Jurkat, Clone E6-1 (cell line): ENCODE data around the gene RITA1.
"Not testable (repeated sequence)": the region's sequence is repeated elsewhere in the genome, so short reads cannot be mapped to it uniquely, and the experiment has no call there.

ENCODE experiments used
- DNase-seq: peaks from one replicate; pipeline ENCODE4 v3.0.0-alpha.2; 2011; ENCODE audit warnings: low read depth, low spot score
- H3K4me3 ChIP-seq: 2 replicates; pipeline ENCODE4 v1.5.1; 2011; ENCODE audit warnings: mild to moderate bottlenecking, low read length, control low read depth, moderate library complexity

RITA1 gene

DNA sequence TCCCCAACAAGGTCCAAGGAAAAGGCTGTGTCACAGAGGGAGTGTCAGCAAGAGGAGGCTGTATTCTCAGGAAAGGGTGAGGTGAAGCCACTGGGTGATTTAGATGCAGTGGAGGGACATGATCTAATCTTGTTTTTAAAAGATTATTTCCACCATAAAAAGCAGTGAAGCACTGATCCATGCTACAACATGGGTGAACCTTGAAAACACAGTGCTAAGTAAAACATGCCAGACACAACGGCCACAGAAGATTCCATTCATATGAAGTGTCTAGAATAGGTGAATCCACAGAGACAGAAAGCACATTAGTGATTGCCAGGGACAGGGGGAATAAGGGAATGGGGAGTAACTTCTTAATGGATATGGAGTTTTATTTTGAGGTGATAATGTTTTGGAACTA is 12.8 kb downstream of the RITA1 start:
- H3K4me3 ChIP-seq, result no peak overlapping the region
- DNase-seq, result no peak

DNA sequence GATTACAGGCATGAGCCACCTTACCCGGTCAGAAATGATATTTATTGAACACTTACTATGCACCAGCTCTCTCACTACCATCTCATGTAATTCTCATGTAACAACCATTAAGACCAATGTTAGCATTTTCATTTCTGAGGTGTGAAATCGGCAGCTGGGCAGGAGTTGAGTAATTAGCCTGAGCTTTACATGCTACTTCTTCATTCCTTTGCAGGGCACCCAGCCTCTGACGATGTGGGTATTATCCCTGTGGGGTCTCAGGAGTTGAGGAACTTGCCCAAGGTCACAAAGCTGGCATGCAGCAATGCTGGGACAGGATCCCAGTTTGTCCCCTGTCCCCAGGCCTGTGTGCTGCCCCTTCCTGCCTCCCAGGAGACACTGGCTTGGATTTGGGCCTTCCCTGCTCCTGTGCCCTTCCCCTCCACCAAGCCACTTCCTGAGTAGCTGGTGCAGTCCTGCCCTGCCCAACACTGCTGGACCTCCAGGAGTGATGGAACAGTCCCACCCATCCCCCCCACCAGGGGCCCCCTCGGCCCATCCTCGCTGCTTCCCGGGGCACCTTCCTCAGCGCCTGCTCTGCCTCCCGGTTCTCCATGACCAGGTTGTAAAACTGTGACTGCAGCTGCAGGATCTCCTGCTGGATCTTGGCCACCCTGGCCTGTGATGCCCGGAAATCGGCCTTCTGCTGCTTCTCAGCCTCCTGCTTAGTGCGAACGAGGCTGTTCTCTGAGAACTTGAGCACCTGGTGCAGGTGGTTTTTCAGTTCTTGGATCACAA is 14.7 kb downstream of the RITA1 start:
- DNase-seq, result no peak
- no peak overlapping the region for H3K4me3 ChIP-seq

DNA sequence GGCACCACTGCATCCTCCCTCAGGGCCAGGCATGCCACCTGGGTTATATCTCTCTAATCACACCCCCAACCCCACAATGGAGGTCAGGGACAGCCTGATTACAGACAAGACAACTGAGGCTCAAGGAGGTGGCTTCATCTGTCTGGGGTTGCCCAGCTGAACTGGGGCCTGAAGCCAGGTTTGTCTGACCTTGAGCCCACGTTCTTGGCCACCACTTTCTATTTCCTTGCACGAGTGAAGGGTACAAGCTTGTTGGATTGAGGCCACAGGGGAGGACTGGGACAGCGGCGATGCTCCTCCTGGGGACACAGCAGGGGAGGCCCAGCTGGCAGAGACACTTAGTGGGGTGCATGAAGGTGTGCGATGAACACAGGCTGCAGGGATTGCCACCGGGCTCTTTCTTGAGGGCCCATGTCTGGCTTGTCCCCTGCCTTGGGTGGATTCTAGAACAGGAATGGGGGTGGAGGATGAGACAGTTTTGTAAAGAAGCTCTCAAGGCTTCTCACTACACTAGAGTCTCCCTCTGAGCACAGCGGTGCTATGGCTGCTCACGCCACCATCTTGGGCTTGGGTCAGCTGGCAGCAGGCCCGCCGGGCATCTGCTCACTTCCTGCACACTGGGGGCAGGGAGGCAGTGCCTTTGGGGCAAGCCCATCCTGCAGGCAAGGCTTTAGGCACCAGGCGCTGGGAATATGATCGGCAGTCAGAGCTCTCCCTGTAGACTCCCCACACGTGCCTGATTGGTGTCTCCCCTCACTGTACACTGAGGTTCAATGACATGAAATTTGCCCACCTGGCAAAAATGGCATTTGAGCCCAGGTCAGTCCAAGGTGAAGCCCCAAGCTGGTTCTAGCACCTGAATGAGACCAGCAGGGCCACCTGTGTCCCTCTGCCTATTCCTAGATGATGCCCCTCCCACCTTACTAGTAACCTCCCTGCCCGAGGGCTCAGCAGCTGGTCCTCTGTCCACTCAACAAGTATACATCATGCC is 16.0 kb downstream of the RITA1 start:
- no peak for DNase-seq

DNA sequence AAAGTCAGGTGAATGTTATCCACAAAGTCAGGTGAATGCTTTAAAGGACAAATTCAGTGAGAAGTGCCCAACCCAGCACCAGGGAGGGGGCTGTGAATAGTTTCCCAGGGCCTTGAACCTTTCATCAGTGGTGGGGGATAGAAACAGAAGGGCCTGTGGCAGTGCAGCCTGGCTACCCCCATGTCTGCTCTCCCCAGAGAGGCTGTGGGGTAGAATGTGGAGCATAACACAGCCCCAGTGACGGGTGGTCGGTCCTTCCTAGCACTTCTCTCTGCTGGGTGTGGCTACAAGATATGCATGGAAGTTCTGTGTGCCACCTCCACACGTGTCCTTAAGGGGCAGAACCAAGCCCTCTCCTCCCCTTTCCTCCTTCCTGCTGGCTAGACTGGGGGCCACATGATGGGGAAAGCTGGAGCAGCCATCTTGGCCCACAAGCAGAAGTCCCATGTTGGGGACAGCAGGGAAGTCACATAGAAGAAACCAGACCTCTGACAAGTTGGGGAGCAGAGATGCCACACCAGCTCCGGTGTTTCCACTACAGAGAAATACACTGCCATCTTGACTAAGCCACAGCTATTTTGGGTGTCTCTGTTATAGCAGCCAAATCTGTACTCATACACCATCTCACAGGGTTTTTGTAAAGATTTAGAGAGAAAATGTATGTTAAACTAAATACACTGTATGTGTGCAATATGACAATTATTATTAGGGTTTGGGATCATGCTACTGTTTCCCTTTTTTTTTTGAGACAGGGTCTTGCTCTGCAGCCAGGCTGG is 17.0 kb downstream of the RITA1 start:
- no peak overlapping the region for H3K4me3 ChIP-seq
- no peak for DNase-seq

More for the DNA sequence above, 16.0 kb downstream of the RITA1 start:
- no peak overlapping the region for H3K4me3 ChIP-seq

DNA sequence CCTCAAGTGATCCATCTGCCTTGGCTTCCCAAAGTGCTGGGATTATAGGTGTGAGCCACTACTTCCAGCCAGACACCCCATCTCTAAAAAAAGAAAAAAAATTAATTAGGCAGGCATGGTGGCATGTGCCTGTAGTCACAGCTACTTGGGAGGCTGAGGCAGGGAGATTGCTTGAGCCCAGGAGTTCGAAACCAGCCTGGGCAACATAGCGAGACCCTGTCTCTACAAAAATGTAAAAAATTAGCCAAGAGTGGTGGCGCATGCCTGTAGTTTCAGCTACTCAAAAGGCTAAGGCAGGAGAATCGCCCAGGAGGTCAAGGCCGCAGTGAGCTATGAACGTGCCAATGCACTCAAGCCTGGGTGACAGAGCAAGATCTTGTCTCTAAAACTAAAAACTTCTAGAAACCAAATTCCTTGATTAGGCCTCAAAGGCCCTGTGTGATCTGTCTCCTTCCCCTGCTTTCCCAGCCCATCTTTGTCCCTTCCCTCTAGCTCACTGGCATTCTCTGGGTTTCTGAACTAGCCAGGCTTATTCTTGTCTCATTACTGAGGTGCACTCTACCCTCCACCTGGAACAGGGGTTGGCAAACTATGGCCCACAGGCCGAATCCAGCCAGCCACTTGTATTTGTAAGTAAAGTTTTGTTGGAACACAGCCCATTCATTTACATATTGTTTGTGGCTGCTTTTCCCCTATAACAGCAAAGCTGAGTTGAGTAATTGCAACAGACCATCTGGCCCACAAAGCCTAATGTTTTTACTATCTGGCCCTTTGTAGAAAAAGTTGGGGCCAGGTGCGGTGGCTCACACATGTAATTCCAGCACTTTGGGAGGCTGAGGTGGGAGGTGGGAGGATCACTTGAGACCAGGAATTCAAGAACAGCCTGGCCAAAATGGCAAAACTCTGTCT is 18.6 kb downstream of the RITA1 start:
- no peak for DNase-seq

DNA sequence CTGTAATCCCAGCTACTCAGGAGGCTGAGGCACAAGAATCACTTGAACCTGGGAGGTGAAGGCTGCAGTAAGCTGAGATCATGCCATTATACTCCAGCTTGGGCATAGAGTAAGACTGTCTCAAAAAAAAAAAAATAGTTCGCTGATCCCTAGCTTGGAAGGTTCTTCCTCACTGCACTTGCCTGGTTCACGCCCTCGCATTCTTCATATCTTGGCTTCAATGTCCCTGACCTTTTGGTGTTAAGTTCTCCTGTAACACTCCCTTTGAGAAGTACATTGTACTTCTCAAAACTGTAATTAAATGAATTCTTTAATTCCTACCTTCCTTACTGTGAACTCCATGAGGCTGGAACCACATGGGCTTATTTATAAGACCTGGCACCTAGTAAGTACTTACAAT is 19.3 kb downstream of the RITA1 start:
- DNase-seq, result no peak

More for the DNA sequence above, 18.6 kb downstream of the RITA1 start:
- no peak overlapping the region for H3K4me3 ChIP-seq

DNA sequence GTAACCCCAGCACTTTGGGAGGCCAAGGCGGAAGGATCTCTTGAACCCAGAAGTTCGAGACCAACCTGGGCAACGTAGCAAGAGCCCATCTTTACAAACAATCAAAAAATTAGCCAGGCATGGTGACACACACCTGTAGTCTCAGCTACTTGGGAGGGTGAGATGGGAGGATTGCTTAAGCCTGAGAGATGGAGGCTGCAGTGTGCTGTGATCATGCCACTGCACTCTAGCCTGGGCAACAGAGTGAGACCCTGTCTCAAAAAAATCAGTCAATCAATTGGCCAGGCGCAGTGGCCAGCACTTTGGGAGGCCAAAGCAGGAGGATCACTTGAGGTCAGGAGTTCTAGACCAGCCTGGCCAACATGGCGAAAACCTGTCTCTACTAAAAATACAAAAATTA is 21.3 kb downstream of the RITA1 start:
- not testable (repeated sequence) for DNase-seq, H3K4me3 ChIP-seq

More for the DNA sequence above, 19.3 kb downstream of the RITA1 start:
- no peak overlapping the region for H3K4me3 ChIP-seq

DNA sequence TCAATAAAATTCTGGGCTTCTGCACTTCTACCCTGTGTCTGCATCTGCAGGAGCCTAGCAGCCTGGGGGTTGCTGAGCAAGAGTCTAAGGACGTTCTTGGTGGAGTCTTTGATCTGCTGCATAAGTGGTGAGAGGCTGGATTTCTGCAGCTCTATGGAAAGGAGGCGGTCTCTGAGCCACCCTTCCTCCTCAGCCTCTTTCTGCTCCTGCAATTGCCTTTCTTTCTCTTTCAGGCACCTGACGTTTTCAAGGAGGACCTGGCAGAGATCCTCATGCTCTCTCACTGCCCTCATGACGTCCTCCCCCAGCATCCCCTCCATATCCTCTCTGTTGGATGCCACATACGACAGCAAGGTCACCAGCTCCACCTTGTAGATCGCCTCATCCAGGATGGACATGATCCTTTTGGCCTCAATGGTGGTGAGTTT is 22.1 kb downstream of the RITA1 start:
- peak overlapping the region; percentile 29 for H3K4me3 ChIP-seq
- DNase-seq, result peak; percentile 81

DNA sequence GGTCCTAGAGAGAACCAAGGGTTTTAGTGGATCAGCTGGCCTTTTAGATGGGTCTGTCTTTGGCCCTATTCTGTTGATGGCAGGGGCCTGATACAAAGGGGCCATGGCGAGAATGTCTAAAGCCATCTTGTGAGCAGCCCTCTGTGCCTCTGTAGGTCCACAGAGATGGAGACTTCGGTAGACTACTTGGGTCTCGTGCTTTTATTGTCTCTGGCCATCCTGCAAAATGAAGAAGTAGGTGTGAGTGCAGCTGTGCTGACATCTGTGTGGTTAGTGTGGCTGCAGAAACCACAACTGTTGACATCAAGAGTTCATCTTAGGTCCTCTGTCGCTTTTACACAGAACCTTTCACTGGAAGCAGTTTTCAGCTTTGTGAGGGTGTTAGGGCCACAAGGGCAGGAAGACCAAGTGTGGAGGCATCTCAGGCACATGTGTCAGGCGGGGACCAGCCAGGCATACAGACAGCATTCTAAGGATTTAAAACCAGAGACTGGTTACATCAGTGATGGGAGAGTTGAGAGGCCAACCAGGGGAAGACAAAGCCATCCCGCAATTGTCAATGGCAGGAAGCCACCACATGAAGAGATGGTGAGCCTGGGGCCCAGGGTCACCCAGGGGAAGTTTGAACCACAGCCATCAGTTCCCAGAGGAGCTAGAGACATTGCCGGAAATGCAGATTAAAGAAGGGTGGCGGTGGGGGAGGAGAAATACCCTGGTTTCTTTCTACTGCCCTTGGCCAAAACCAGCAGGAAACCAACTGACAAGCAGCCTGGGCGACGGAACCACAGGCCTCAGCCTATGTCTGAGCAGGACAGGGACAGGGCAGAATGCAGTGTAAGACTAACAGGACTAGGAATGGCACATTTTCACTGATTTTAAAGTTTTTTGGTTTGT is 22.8 kb downstream of the RITA1 start:
- peak; percentile 91 for DNase-seq
- peak overlapping the region; percentile 29 for H3K4me3 ChIP-seq

DNA sequence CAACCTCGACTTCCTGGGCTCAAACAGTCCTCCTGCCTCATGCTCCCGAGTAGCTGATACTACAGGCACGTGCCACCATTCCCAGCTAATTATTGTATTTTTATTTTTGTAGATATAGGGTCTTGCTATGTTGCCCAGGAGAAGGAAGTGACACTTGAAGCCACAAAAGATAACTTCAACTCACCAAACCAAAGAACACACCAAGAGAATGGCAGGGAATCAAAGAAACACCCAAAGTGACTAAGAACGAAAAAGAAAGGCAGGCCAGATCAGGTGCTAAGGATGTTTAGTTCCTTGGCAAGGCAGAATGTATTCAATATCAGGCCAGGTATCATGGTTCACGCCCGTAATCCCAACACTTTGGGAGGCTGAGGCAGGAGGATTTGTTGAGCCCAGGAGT is 25.6 kb downstream of the RITA1 start:
- no peak overlapping the region for H3K4me3 ChIP-seq
- DNase-seq, result no peak

DNA sequence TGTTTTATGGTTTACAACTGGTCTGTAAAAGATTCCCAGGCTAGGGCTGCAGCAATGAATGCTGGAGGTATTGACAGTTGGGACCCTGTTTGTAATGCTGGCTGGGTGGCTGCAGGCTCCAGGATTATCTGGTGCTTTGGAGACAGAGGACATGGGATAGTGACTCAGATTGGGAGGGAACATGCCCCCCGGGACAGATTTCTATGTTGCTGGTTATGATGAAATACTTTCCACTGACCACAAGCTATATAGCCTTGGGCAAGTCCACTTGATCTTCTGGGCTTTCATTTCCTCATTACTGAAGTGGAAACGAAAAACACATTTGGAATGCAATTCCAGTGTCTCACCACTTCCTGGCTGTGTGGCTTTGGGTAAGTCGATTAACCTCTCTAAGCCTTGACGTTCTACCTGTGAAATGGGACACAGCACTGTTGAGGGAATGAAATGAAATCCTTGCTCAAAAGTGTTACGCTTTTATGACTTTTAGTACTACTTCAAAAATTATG is 29.4 kb downstream of the RITA1 start:
- peak; percentile 64 for DNase-seq
- no peak overlapping the region for H3K4me3 ChIP-seq

DNA sequence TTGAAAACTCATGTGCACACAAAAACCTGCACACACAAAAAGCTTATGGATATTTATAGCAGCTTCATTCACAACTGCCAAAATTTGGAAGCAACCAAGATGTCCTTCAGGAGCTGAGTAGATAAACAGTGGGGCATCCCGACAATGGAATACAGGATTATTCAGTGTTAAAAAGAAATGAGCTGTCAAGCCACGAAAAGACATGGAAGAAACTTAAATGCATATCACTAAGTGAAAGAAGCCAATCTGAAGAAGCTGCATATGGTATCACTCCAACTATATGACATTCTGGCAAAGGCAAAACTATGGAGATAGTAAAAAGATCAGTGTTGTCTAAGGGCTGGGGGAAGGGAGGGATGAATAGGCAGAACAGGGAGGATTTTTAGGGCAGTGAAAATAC is 30.5 kb downstream of the RITA1 start:
- H3K4me3 ChIP-seq, result no peak overlapping the region
- DNase-seq, result no peak

DNA sequence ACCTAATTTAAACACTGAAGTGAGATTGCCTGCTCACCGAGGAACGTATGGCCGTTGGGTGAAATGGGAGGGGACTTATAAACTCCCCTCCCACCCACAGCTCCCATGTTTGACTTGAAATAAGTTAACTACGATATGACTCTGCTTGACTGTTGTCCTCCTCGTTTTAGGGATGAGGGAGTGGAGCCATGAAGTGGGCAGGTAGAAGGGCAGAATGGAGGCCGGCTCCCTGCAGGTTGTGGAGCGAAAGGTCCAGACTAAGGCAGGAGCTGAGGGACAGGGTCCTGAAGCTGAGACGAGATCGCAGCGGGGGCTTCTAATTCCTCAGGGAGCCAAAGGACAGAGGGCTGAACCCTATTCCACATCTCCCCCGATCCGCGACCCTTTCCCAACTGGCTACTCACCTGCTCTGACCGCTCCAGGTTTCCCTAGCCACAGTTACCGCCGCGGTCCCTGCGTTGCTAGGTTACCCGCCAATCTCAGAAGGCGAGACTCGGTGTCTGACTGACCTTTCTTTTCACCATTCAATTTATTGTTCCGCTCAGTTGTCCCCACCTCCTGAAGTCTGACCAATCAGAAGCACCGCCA is 35.2 kb downstream of the RITA1 start:
- DNase-seq, result no peak
- peak overlapping the region; percentile 86 for H3K4me3 ChIP-seq

DNA sequence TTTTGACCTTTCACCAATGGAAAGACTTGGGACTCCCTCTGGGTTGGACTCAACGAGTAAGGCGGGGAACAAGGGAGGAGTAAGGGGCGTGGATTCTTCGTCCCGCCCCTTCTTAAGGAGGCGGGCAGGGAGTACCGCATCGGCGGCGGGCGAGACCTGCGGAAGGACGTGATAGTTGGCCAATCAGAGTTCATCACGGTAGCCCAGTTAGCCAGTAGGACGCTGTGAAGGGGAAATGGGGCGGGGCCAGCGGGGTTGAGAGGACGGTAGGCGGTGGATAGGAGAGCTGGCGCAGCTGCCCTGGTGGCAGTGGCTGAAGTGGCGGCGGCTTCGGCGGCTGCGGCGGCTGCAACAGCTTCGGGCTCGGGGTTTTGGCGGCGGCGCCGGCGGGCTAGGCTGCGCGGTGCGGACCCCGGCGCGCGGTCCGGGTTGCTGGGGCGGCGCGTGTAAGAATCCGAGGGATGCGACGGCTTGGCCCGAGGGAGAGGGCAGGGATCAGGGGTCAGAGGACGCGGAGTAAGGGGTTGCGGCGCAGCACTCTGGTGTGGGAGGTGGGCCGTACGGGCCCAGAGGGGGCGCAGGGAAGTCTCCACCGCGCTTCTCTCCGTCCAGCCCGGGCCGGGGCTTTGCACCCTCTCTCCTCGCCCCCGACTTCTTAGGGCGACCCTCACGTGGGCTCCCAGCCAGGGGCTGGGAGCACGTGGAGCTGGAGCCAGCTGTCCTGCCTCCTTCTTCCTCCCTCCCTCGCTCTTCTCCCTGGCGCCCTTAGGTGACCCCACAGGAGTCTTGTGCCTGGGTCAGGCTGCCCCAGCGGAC is 35.9 kb downstream of the RITA1 start, which contains the start of gene TPCN1:
Gene TPCN1 (plus strand): TSS at position 284 of the 816 bp plus-strand sequence. CDS start 5,389 bp downstream, outside the sequence.
- H3K4me3 ChIP-seq, result peak within 1 kb of the TSS; percentile 86
- DNase-seq, result peak; percentile 100

DNA sequence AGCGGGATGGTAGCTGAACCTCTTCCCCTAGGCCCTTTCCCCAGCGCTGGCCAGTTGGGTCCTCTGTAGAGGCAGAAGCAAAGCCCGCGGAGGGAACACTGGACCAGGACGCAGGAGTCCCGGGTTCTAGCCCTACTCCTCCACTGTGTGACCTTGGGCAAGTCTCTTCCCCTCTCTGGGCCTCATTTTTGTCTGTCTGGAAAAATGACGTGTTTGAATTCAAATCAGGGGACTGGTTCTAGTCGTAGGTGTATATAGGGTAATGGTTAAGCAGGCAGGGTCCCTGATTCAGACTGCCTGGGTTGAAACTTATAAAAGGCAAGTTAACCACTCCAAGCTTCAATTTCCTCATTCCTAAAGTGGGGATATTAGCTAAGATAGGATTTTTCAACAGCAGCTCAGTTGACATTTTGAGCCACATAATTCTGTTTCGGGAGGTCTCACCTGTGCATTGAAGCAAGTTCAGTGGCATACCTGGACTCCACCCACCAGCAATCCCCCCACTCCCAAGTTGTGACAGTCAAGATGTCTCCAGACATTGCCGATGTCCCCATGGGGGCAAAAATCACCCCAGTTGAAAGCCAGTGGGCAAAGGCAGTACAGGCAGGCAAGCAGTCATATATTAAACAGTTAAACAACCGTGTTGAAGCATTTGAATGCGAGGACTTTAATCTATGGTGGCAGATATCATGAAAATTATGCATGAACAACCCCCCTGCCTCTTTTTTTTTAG is 36.6 kb downstream of the RITA1 start:
- peak overlapping the region; percentile 80 for H3K4me3 ChIP-seq
- no peak for DNase-seq
